HL-60 (cell line): ENCODE data around the gene SYCE3.

ENCODE experiments used
- CTCF ChIP-seq: IDR thresholded peaks from one replicate; pipeline ENCODE4 v1.5.1; 2011; ENCODE audit warnings: low read length, control low read depth, inconsistent platforms; ENCODE audit not compliant: insufficient read depth
- GABPA ChIP-seq: IDR thresholded peaks from 2 replicates; pipeline ENCODE4 v1.6.1; 2012; ENCODE audit warnings: low read depth
- POLR2AphosphoS5 ChIP-seq: IDR thresholded peaks from 2 replicates; pipeline ENCODE4 v1.6.1; 2012; ENCODE audit warnings: low read depth
- REST ChIP-seq: IDR thresholded peaks from 2 replicates; pipeline ENCODE4 v1.6.1; 2012; ENCODE audit warnings: low read depth; ENCODE audit not compliant: insufficient replicate concordance

- TF ChIP-seq CTCF (no peak), GABPA (no peak), POLR2AphosphoS5 (no peak), REST (no peak)
Measured at GRCh38 chr22:50595189-50595588, 32.5 kb upstream of the SYCE3 start.
